ENCODE measurements around the gene HIF1A. TPM values are rescaled to one million over a fixed set of nuclear protein-coding genes. Genes with fewer than 3 reads are reported as not detected.
"Not testable (repeated sequence)": the region's sequence is repeated elsewhere in the genome, so short reads cannot be mapped to it uniquely, and the experiment has no call there.

HIF1A gene
- total RNA-seq (2014; rRNA removed; shearing (Covaris generic)), result 201 and 214 TPM in 2 replicates
- 60.6 and 116 TPM in 2 replicates for polyA plus RNA-seq (2014; cell fraction: nucleus; rRNA removed)

DNA sequence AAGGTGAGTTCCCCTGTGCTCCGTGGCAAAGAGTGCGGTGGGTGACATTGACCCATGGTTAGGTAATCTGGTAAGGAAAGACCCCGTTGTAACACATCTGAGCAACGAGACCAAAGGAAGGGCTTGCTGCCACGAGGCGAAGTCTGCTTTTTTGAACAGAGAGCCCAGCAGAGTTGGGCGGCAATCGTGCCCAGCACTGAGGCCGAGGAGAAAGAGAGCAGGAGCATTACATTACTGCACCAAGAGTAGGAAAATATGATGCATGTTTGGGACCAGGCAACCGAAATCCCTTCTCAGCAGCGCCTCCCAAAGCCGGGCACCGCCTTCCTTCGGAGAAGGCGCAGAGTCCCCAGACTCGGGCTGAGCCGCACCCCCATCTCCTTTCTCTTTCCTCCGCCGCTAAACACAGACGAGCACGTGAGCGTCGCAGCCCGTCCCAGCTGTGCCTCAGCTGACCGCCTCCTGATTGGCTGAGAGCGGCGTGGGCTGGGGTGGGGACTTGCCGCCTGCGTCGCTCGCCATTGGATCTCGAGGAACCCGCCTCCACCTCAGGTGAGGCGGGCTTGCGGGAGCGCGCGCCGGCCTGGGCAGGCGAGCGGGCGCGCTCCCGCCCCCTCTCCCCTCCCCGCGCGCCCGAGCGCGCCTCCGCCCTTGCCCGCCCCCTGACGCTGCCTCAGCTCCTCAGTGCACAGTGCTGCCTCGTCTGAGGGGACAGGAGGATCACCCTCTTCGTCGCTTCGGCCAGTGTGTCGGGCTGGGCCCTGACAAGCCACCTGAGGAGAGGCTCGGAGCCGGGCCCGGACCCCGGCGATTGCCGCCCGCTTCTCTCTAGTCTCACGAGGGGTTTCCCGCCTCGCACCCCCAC, at the start of gene HIF1A:
Gene HIF1A, plus strand, starts transcription at position 684 of the 865 bp plus-strand sequence. CDS start 292 bp downstream, outside the sequence.
- DNase-seq (ENCODE audit: extremely low read depth, low read depth), result peak; percentile 96

DNA sequence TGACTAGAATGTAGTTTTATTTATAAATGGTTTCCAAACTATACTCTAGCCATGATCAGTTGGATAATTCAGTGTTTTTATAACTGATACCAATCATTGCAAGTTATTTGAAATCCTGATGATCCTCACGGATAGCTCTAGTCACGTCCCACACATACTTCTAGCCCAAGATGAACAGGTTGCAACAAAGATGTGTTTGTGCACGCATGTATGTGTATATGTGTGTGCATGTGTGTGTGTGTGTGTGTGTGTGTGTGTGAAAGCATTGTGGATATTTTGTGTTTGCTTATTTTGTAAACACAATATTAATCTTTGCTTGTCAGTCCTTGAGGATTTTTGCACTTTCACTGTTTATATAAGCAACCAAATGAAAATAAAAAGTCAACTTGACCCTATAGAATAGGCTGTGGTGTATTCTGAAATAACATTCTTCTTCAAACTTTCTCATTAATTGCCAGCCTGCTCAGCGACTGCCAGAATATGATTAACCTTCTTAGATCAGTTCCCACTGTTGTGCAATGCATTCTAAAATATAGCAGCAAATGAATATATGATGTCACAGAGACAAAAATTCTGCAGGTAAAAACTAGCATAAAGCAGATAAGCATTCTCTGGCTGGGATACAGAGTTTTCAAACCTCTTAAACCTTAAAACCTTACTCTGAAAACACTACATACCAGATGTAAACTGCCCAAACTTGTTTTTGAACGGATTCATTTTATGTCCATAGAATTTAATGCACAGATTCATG, 48.8 kb upstream of the HIF1A start:
- no peak for DNase-seq (ENCODE audit: extremely low read depth, low read depth)

DNA sequence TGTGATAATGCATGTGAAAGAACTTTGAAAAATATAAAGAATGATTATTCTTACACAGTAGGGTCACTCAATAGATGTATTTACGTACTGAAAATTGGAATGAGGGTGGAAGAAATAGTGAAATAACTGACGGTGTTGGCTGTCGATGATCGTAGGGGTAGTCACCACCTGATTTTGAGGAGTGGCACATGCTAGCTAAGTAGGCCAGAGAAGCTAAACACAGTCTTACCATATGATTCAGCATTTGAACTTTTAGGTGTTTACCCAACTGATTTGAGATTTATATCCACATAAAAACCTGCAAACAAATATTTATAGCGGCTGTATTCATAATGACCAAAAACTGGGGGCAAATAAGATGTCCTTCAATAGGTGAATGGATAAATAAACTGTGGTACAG, 47.6 kb upstream of the HIF1A start:
- no peak for DNase-seq (ENCODE audit: extremely low read depth, low read depth)

DNA sequence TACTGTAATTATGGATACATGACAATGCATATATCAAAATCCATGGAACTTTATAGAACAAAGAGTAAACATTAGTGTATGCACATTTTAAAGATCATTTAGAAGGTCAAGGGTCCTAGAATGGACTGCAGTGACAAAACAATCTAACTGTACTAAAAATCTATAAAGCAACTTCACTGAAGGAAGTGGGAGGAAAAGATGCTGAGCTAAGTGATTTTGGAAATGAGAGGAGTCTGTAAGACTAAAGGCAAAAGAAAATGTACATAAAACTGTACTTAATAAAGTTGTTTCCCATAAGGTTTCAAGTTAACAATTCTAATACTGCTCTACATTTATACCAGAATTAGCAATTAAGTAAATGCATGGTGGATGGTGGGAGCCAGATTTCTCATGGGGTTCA, 46.9 kb upstream of the HIF1A start:
- DNase-seq (ENCODE audit: extremely low read depth, low read depth), result no peak

DNA sequence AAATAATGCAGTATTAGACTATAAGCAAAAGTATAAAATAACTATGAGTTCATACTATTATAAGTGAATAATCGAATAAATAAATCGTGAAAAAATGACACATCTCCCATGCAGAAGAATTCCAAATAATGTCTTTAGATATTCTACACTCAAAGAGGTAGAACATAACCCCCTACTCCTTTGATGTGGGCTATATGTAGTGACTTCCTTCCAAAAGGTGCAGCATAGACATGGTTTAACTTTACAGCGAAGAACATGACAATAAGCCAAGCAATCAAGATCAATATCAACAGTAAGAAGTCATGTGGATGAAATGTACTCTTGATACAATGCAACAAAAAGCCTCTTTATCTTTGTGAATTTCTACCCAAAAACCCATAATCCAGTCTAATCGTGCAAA, 46.0 kb upstream of the HIF1A start:
- no peak for DNase-seq (ENCODE audit: extremely low read depth, low read depth)

DNA sequence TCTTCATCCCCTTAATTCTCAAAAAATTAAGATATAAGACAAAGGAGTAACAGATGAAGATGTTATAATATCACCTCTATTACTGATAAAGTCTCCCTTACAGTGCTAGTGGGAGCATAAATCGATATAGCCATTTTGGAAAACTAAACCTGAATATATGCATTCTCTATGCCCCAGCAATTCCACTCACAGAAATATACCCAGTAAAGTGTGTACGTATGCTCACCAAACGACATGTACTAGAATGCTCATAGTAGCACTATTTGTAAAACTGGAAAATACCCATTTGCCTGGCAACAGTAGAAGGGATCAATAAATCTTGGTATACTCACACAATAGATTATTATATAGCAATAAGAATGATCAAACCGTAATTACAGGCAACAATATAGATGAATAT, 44.0 kb upstream of the HIF1A start:
- DNase-seq (ENCODE audit: extremely low read depth, low read depth), result no peak

DNA sequence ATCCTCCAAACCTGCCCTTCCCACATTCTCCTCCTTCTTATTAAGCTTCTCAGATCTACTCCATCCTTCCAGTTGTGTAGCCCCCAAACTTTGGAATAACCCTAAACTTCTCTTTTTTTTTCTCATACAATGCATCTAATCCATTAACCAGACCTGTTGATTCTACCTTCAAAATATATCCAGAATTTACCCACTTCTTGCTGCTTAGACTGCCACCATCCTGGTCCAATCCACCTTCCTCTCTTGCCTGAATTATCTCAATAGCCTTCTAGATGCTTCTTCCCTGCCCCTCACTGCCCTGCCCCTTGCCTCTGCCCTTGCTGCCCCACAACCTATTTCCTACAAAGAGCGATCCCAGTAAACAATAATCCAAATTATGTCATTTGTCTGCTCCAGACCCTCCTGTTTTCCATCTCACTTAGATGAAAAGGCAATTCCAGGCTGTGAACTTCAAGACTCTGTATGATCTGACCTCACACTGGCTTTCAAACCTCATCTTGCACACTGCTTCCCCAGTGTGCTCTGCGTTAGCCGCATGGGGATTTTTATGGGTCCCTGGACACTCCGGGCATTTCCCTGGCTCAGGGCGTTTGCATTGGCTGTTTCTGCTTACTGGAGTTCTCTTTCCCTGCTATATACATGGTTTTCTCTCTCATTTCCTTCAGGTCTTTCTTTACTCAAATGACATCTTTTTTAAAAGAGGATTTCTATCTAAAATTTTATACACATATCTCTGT, 42.6 kb upstream of the HIF1A start:
- no peak for DNase-seq (ENCODE audit: extremely low read depth, low read depth)

DNA sequence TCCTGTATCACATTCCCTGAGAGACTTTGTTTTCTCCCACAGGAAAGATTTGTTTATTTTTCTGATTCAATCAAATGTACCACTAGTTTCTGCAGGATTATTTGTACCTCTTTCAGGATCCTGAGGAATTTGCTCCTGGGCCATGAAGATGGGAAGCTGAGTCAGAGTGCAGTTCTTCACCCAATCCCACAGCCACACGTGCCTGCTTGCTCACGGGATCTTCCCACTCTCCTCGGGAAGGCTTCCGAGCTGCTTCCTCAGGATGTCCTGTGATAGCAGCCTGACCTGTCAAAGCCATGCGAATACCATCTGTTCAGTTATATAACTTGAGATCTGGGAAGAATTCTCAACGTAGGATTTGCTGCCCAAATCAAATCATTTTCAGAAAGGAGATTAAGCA, 41.8 kb upstream of the HIF1A start:
- DNase-seq (ENCODE audit: extremely low read depth, low read depth), result no peak

DNA sequence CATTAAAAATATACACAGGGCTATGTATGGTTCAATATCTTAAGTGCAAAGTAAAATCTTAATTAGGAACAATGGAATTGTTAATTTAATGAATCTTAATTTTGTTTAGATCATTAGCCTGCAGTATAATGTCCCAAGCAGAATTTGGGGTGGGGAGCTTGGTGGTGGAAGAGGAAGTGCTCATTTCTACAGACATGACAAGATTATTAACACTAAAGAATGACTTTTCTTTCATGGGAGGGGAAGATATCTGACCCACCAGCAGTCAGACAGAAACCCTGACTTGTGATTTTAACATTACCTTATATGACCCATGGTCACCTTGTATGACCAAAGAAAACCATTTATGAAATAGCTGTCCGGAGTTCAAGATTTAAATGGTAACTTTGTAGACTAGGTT, 41.3 kb upstream of the HIF1A start:
- DNase-seq (ENCODE audit: extremely low read depth, low read depth), result no peak

DNA sequence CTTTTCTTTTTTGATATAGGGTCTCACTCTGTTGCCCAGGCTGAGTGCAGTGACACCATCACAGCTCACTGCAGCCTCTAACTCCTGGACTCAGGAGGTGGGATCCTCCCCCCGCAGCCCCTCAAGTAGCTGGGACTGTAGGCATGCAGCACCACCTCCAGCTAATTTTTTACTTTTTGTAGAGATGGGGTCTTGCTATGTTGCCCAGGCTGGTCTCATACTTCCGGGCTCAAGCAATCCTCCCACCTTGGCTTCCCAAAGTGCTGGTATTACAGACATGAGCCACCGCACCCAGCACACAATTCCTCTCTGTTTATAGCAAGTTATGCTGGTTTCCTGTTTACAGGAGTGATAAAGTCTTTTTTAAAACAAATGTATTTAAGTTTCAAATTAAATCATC, 39.5 kb upstream of the HIF1A start:
- DNase-seq (ENCODE audit: extremely low read depth, low read depth), result no peak

DNA sequence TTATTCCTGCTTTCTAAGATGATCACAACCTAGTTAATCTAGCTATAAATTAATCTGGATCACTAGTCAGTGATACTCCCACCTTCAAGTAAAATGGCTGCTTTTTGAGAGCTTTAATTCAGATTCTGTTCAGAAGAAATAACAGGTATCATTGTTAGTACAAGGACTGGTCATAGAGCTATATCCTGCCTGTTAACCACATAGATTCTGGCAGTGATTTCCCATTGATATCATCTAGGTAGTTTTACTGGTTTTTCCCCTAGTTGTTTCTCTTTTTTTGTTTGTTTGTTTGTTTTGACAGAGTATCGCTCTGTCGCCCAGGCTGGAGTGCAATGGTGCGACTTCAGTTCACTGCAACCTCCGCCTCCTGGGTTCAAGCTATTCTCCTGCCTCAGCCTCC, 39.0 kb upstream of the HIF1A start:
- no peak for DNase-seq (ENCODE audit: extremely low read depth, low read depth)

DNA sequence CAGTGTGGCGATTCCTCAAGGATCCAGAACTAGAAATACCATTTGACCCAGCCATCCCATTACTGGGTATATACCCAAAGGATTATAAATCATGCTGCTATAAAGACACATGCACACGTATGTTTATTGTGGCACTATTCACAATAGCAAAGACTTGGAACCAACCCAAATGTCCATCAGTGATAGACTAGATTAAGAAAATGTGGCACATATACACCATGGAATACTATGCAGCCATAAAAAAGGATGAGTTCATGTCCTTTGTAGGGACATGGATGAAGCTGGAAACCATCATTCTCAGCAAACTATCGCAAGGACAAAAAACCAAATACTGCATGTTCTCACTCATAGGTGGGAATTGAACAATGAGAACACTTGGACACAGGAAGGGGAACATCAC, 37.2 kb upstream of the HIF1A start:
- not testable (repeated sequence) for DNase-seq (ENCODE audit: extremely low read depth, low read depth)

DNA sequence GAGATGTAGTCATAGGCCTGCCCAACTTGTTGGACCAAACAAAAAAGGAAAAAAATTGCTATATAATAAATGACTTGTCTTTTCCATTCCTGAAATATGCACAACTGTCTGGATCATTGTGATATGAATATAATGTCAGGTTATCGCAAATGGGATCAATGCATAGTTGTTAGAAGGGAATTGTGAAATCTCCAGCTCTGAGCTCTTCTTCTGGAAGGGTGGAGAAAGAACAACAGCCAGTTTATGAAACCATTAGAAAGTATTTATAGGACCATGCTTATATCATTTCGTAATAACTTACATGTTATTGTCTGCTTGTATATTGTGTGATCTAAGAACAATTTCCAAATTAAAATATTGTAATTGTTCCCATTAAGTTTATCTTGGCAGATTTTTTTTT, 35.7 kb upstream of the HIF1A start:
- DNase-seq (ENCODE audit: extremely low read depth, low read depth), result no peak

DNA sequence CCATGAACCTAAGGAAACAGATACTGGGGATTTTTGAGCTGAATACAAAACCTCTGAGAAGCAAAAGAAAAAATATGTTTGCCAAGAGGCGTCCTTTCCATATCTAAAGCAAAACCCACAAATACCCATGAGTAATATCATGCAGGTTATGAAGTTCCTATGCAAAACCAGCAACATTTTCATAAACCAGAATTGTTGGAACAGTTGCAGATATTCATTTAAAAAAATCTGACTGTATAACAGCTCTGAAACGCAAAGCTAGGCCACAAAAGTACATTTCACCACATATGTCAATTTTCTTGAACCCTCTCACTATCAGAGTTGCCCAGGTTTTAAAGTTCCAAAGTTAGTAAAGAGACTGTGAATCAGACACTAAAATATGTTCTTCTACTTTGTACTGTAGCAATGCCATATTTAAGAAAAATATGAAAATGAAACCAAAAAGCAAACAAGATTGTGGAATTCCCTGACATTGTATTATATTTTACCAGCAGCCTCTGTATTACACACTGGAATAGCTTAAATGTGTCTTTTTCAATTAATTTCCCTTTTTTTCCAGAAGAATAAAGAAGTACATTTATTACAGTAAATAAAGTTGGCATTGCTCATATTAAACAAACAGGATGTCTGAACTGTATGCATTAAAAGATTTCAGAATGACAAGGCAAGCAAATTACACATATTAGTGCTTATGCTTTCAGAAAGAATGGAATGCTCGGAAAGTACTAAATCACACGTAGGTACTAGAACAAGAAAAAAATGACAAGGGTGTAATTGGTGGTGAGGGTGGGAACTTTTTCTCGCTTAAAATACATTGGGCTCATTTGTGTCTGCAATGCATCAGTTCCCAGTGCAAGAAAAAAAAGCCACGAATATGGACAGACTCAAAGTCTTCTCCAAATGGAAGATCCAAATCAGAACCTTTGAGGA, 33.6 kb upstream of the HIF1A start:
- DNase-seq (ENCODE audit: extremely low read depth, low read depth), result no peak

DNA sequence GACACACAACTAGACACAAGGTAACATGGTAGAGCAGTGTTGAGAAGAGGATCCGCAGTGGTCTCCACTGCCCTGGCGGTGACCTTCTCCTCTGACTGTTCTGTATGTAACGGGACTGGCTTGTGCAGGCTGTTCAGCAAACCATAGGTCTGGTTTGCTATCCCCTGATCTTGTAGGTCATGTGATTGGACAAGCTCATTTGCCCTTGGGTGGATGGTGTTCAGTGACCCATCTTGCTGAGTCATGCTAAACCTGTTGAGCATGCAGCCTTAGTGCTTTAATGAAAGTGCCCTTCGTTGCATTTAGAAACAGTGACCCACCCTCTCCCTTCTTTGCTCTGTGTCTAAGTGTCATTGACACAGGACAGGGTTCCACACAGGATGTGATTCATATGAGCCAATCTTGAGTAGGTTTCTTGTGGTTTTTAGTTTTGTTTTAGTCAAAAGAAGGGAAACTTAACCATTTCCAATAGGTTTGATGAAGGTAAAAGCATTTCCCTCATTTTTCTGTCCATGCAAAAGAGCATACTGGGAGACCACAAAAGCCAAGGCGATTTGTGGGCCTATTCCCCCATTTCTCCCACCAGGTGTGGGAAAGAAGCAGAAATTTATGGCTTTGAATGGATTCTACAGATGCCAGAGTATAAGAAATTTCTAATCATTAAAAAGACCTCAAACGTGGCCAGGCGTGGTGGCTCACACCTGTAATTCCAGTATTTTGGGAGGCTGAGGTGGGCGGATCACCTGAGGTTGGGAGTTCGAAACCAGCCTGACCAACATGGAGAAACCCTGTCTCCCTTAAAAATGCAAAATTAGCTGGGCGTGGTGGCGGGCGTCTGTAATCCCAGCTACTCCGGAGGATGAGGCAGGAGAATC, 32.6 kb upstream of the HIF1A start:
- DNase-seq (ENCODE audit: extremely low read depth, low read depth), result peak; percentile 38

DNA sequence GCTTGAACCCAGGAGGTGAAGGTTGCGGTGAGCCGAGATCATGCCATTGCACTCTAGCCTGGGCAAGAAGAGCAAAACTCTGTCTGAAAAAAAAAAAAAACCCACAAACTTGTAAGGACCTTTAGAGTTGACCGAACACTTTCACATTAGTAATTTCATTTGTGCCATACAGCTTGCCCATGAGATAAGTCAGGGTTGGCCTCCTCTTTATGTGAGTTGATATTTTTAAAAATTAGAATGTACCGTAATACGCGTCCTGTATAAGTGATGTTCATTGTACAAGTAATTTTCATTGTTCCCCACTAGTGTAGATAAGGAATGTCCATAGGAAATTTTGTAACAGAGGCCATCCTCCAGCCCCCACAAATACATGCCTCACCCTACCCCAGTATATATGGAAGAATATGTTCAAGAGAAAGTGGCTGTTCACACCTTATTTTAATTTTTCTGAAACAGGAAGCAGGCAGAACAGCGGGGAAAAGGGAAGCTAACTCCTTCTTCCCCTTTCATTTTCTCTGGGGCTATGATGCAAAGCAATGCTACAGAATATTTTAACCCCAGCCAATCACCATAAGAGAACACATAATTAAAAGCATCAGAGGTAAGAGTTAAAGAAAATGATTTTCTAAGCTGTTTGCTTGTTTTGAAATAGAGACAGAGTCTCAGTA, 31.9 kb upstream of the HIF1A start:
- no peak for DNase-seq (ENCODE audit: extremely low read depth, low read depth)

DNA sequence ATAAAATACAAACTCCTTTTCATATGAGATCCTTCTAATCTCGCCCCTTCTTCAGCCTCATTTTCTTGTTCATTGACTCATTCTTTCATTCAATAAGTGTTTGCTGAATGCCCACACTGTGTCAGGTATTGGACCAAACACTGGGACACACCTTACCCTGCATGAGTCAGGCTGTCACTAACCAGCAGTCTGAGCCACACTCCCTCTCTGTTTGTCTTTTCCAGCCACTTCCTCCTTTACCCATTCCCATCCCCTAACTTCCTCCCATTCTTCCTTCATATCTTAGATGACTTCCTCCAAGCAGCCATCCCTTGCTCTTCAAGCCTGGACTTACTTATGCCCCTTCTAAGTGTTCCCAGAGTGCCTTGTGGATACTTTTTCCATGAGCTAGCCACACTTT, 27.0 kb upstream of the HIF1A start:
- DNase-seq (ENCODE audit: extremely low read depth, low read depth), result no peak

DNA sequence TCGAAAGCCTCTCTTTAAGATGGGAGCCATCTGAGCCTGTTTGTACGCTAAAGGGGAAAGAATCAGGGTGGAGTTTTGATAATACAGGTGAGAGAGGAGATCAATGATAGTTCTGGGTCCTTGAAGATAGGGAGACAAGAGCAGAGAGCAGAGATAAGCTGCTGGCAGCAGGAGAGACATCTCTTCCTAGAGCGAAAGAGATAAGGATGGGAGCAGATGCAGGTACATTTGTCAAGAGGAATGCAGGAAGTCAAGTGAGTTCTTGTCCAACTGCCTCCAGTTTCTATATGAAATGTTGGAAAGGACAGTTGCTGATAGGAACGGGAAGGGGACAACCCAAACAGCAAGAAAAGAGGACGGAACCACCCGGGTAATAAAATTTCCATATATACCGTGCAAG, 24.7 kb upstream of the HIF1A start:
- DNase-seq (ENCODE audit: extremely low read depth, low read depth), result no peak

DNA sequence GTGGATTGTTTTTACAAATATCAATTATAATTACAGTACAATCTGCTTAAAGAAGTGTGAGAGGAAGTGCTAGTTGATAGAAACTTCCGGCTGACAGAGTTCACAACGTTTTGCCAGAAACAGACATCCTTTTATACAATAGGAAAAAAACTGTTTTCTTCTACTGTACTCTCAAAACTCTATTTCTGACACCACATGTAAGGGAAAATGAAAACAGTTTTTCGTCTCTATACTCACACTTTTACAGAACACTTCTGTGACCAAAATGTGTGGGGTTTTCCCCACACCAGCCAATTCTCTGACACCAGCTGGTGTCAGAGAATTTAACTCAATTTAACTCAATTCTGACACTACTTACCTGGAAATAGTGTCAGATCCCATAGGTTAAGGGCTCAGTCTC, 24.2 kb upstream of the HIF1A start:
- no peak for DNase-seq (ENCODE audit: extremely low read depth, low read depth)
